GM19025 (cell line): ENCODE data around the gene TSPAN12.
"Not testable (repeated sequence)": the region's sequence is repeated elsewhere in the genome, so short reads cannot be mapped to it uniquely, and the experiment has no call there.

ENCODE experiments used
- ATAC-seq: cut with Tn5 transposase; IDR thresholded peaks from one replicate; pipeline ENCODE4 v1.9.1; 2021; ENCODE audit warnings: mild to moderate bottlenecking, low read depth, moderate library complexity; ENCODE audit not compliant: unreplicated experiment

TSPAN12 gene, protein sequence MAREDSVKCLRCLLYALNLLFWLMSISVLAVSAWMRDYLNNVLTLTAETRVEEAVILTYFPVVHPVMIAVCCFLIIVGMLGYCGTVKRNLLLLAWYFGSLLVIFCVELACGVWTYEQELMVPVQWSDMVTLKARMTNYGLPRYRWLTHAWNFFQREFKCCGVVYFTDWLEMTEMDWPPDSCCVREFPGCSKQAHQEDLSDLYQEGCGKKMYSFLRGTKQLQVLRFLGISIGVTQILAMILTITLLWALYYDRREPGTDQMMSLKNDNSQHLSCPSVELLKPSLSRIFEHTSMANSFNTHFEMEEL

GRCh38 chr7:120857588-120858573, at the start of gene TSPAN12:
Gene TSPAN12 (minus strand): TSS chr7:120858144. CDS start chr7:120856763, 1,381 bp downstream.
- peak; percentile 69 for ATAC-seq

DNA sequence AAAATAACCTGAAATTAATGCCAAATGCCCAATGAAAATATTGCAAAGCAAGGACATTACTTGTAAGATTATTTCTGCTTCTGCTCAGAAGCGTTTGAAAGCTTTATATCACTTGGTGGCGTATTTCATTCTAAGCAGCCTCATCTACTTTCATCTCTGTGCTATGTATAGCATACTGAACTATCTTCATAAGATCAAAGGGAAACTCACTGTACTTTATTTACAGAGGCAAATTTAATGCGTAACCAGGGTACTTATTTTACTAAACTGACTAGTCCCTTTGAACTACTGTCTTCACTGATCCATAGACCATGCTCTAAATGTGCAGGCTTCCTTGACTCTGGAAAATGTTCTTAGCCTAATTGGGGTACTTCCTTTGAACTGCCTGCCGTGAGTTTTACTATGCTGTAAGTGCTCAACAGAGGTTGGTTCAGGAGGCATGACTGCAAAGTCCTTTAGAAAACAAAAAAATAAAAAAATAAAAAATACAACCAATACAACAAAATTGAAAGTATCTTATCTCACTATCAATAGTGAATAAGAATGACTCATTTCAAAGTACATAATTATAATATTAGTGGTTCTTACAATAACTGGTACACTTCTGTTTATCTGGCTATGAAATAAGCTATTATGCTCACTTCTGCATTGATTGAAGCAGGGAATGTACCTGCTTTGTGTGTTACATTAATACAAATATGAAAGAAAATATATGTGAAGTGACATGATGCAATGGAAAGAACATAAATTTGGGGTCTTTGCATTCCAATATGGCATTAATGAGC, 41.0 kb upstream of the TSPAN12 start:
- no peak for ATAC-seq

DNA sequence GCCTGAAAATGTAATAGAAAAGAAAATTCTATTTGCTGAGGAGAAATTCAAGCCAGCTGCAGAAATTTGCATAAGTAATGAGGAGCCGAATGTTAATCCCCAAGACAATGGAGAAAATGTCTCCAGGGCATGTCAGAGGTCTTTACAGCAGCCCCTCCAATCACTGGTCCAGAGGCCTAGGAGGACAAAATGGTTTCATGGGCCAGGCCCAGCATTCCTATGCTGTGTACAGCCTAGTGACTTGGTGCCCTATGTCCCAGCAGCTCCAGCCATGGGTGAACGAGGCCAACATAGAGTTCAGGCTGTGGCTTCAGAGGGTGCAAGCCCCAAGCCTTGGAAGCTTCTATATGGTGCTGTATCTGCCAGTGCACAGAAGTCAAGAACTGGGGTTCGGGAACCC, 37.3 kb upstream of the TSPAN12 start:
- not testable (repeated sequence) for ATAC-seq

GRCh38 chr7:120885602-120886001, 27.7 kb upstream of the TSPAN12 start:
- ATAC-seq, result not testable (repeated sequence)

GRCh38 chr7:120877701-120878100, 19.8 kb upstream of the TSPAN12 start:
- ATAC-seq, result no peak

GRCh38 chr7:120876922-120877321, 19.0 kb upstream of the TSPAN12 start:
- no peak for ATAC-seq

DNA sequence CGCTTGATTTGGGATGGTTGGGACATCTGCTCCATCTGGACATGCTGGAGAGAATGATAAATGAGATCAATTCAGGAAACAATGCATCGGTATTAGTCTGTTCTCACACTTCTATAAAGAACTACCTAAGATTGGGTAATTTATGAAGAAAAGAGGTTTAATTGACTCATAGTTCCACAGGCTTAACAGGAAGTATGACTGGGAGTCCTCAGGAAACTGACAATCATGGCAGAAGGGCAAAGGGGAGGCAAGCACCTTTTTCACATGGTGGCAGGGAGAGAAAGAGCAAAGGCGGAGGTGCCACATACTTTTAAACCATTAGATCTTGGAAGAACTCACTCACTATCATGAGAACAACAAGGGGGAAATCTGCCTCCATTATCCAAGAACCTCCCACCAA, 16.8 kb upstream of the TSPAN12 start:
- ATAC-seq, result no peak

DNA sequence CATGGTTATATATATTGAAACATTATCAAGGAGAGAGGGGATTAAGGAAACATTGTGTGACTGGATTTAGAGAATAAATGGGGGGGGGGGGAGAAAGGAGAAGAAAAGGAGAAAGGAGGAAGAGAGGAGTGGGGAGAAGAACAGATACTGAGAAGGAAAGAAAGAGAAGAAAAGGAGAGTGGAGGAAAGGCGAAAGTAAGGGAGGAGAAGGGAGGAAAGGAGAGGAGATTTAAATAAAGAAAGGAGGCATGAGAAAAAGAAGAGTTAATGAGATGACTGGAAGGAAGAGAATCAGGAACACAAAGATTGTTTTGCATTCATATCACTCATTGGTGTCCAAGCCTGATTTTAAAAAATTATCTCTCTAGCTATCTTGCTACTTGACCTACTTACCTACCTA, 16.1 kb upstream of the TSPAN12 start:
- no peak for ATAC-seq

DNA sequence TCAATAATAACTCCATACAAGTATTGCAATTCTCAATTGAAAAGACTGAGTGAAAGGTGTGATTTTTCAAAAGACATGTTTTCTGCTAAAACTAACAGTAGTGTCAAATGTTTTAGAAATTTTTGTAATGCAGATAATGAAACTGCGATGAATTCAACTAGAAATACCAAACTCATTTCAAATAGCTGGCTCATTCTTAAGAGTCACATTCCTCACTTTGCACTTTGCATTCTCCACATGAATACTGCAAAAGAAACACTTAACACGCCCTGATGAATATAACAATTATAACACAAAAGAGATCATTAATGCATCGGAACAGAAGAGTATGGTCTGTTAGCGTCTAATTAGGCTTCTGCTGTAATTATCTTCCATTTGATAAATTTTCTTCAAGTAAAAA, 15.5 kb upstream of the TSPAN12 start:
- no peak for ATAC-seq

DNA sequence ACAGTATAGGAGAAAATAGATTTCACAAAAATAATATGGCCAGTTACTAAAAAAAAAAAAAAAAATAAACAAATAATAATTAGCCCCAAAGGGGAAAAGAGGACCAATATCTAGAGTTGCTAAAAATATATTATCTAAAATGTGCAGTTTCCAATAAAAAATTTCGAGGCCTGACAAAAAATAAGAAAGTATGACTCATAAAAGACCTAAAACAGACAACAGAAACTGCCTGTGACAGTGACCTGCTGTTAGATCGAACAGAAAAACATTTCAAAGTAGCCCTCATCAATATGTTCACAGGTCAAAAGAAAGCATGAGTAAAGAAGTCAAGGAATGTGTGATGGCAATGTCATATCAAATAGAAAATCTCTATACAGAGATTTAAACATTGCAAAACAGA, 11.8 kb upstream of the TSPAN12 start:
- ATAC-seq, result no peak

- peak; percentile 53 for ATAC-seq
These were observed 10.0 kb upstream of the TSPAN12 start for GRCh38 chr7:120867932-120868331.

DNA sequence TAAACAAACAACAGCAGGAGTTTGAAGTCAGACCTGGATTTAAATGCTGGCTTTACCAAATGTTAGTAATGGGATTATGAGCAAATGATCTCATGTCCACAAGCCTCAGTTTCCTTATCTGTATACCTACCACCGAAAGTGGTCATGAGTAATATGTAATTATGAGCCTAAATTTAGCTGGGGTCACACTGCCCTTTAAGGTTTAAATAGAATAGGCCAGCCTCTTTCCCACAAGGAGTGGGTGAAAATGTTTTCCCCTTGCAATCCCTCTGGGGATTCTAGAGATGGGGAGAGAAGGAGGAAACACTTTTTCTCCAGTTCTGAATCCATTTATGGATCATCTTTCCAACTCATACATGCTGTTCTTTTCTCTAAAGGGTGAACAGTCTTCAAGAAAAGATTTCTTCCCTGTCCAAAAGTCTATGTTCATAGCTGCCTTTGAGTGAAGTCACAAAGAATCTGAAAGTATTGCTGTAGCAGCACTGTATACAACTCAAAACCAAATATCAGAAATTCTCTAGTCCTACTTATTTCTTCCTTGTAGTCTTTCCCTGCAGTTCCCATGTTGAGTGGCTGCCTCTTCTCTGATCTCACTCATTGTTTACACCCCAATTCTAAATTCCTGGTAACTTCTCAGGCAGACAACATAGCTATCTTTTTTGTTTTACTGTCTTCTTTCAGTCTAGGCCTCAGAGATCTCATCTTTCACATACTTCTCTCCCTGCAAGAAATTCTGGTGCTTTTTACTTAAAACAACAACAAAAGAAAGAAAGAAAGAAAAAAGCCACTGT, 7.4 kb upstream of the TSPAN12 start:
- no peak for ATAC-seq

DNA sequence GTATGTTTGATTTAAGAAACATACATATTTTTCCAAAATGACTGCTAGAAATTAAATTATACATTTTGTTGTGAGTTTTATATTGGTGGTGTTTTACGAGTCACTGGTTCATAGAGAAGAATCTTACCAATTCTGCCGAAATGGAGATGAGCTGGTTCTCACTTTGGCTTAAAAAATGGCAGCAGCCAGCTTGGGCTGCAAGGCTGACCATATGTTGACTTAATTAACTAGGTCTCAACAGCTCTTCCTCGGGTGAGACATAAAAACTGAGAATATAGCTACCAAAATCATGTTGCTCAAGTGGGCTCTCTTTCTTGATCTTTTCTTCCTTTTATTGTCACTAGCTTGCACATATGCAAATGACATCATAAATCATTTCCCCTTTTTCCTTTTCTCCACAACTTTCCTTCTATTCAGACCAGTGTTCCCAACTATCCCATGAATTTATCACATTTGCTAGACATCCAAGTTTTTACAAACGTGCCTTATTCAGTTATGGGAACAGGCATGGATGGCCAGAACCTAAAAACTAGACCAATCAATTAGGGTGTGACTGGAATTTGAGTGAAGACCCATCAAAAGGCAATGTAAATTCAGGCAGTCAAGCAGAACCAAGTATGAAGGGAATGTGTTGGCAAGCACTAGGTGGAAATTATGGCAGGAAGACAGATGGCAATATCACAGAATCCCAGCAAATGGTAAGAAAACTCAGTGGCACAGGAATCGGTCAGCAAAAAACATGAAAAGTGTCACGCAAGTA, 6.4 kb upstream of the TSPAN12 start:
- ATAC-seq, result no peak

GRCh38 chr7:120862987-120863590, 5.1 kb upstream of the TSPAN12 start:
- no peak for ATAC-seq

DNA sequence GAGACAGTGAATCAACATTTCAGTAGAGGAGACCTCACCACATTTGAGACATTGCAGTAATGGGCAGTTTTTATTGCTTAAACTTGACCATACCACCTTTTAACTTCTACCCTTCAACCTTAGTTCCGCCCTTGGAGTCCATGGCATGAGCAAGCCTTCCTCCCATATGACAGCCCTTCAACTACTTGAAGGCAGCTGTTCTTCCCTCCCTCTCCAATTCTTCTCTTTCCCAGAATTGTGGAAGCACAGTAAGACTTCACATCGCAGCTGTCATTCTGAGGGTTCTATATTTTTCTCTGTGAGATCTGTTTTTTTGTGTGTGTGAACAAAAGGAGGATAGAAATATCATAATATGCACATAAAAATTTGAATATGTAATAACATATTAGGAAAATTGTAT, 2.2 kb upstream of the TSPAN12 start:
- no peak for ATAC-seq

DNA sequence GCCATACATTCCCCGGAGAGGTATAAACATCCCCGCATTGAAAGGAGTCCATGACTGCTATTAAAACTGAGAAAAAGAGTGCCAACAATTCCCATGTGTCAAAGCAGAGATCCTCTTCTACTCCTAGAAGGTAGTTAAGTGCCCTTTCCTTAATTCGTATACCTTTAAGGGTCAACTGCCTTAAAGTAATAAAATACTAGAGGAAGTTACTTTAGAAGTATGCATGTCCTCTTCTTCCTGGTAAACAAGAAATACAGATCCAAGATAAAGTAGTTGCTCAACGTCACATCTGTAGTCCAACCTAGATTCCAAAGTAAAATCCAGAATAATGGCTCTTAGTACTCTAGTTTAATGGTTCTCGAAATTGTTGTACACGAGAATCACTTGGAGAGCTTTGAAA, 1.5 kb upstream of the TSPAN12 start:
- ATAC-seq, result no peak

- ATAC-seq, result peak; percentile 72
These were observed 1.2 kb downstream of the TSPAN12 start for GRCh38 chr7:120856621-120857352.

DNA sequence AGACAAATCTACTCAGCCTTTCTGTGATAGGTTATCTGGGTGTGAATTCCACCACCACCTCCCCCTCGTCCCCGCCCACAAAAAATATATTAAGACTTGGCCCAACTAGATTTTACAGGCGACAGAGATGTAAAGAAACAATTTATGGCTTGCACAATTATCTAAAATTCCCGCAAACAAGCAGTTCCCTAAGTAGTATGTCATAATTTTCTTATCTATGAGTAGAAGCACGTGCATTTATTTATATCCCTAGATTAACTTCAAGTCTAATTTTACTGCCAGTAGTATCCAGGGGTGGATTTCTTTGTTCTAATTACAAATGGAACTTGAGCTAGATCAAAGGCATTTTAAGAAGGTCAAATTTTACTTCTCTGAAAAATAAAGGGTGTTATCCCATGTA, 1.7 kb downstream of the TSPAN12 start:
- ATAC-seq, result no peak
